ENCODE measurements around the gene GPR45. TPM values are rescaled to one million over a fixed set of nuclear protein-coding genes. Genes with fewer than 3 reads are reported as not detected.
A peak's percentile ranks its signal among the peaks of the same experiment; 100 is the strongest.

GPR45 gene
- polyA plus RNA-seq, 1 donor from 2014 or later: 4.1 TPM

GRCh38 chr2:105262651-105263091 lies 21.1 kb downstream of the GPR45 start:
- Histone ChIP-seq H3K79me2 (replicated peaks; ENCODE audit: insufficient read depth, low read length) (no peaks in the 10 kb centered on the region), H3K9me3 (ENCODE audit: low read length) (no peaks in the 10 kb centered on the region), H4K20me1 (ENCODE audit: insufficient read depth) (no peaks in the 10 kb centered on the region), H3K9me2 (ENCODE audit: insufficient read depth, low read length) (no peaks in the 10 kb centered on the region), H3F3A (ENCODE audit: insufficient read depth, low read length, poor library complexity, severe bottlenecking) (no peaks in the 10 kb centered on the region), H3K4me2 (ENCODE audit: low read length) (no peak overlapping the region), H3K36me3 (ENCODE audit: insufficient read depth, low read length) (peaks cover under 1% of the 10 kb centered on the region), H3K4me3 (ENCODE audit: low read length) (no peak overlapping the region), H3K27me3 (ENCODE audit: insufficient read depth, low read depth, low read length) (no peaks in the 10 kb centered on the region), H3K9ac (ENCODE audit: low read length) (no peak overlapping the region), H2AFZ (ENCODE audit: low read depth, low read length) (no peak overlapping the region), H3K27ac (ENCODE audit: low read length) (peak overlapping the region; percentile 12)
- TF ChIP-seq TAF1 (IDR thresholded peaks at IDR 0.05; ENCODE audit: low read depth) (no peak), MXI1 (conservative IDR thresholded peaks at IDR 0.05; ENCODE audit: poor library complexity, severe bottlenecking) (no peak), EP300 (conservative IDR thresholded peaks at IDR 0.05; ENCODE audit: poor library complexity, severe bottlenecking) (no peak), POLR2AphosphoS5 (IDR thresholded peaks at IDR 0.05) (no peak)
- TF ChIP-seq, protein P1, sequence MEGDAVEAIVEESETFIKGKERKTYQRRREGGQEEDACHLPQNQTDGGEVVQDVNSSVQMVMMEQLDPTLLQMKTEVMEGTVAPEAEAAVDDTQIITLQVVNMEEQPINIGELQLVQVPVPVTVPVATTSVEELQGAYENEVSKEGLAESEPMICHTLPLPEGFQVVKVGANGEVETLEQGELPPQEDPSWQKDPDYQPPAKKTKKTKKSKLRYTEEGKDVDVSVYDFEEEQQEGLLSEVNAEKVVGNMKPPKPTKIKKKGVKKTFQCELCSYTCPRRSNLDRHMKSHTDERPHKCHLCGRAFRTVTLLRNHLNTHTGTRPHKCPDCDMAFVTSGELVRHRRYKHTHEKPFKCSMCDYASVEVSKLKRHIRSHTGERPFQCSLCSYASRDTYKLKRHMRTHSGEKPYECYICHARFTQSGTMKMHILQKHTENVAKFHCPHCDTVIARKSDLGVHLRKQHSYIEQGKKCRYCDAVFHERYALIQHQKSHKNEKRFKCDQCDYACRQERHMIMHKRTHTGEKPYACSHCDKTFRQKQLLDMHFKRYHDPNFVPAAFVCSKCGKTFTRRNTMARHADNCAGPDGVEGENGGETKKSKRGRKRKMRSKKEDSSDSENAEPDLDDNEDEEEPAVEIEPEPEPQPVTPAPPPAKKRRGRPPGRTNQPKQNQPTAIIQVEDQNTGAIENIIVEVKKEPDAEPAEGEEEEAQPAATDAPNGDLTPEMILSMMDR (IDR thresholded peaks at IDR 0.05; ENCODE audit: poor library complexity, severe bottlenecking): no peak

- peaks cover 19% of the 10 kb centered on the region for H3K36me3 ChIP-seq (ENCODE audit: insufficient read depth, low read length)
- TF ChIP-seq MXI1 (conservative IDR thresholded peaks at IDR 0.05; ENCODE audit: poor library complexity, severe bottlenecking) (no peak), POLR2AphosphoS5 (IDR thresholded peaks at IDR 0.05) (no peak), EZH2 (IDR thresholded peaks at IDR 0.05; ENCODE audit: borderline replicate concordance, insufficient read depth, low read length, poor library complexity, severe bottlenecking) (no peak), TAF1 (IDR thresholded peaks at IDR 0.05; ENCODE audit: low read depth) (no peak), RAD21 (conservative IDR thresholded peaks at IDR 0.05) (no peak), EP300 (conservative IDR thresholded peaks at IDR 0.05; ENCODE audit: poor library complexity, severe bottlenecking) (no peak)
- TF ChIP-seq, protein P2, sequence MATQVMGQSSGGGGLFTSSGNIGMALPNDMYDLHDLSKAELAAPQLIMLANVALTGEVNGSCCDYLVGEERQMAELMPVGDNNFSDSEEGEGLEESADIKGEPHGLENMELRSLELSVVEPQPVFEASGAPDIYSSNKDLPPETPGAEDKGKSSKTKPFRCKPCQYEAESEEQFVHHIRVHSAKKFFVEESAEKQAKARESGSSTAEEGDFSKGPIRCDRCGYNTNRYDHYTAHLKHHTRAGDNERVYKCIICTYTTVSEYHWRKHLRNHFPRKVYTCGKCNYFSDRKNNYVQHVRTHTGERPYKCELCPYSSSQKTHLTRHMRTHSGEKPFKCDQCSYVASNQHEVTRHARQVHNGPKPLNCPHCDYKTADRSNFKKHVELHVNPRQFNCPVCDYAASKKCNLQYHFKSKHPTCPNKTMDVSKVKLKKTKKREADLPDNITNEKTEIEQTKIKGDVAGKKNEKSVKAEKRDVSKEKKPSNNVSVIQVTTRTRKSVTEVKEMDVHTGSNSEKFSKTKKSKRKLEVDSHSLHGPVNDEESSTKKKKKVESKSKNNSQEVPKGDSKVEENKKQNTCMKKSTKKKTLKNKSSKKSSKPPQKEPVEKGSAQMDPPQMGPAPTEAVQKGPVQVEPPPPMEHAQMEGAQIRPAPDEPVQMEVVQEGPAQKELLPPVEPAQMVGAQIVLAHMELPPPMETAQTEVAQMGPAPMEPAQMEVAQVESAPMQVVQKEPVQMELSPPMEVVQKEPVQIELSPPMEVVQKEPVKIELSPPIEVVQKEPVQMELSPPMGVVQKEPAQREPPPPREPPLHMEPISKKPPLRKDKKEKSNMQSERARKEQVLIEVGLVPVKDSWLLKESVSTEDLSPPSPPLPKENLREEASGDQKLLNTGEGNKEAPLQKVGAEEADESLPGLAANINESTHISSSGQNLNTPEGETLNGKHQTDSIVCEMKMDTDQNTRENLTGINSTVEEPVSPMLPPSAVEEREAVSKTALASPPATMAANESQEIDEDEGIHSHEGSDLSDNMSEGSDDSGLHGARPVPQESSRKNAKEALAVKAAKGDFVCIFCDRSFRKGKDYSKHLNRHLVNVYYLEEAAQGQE (IDR thresholded peaks at IDR 0.05; ENCODE audit: borderline replicate concordance): no peak
- TF ChIP-seq, protein P1 (IDR thresholded peaks at IDR 0.05; ENCODE audit: poor library complexity, severe bottlenecking): no peak
These were observed 27.9 kb downstream of the GPR45 start for GRCh38 chr2:105269426-105269825.

More at GRCh38 chr2:105269426-105269825, 27.9 kb downstream of the GPR45 start:
- no peaks in the 10 kb centered on the region for H3K9me2 ChIP-seq (ENCODE audit: insufficient read depth, low read length)
- no peaks in the 10 kb centered on the region for H4K20me1 ChIP-seq (ENCODE audit: insufficient read depth)
- H3K9ac ChIP-seq (ENCODE audit: low read length): no peak overlapping the region
- H3K4me2 ChIP-seq (ENCODE audit: low read length): no peak overlapping the region
- H3K79me2 ChIP-seq (replicated peaks; ENCODE audit: insufficient read depth, low read length): no peaks in the 10 kb centered on the region
- H3K27ac ChIP-seq (ENCODE audit: low read length): no peak overlapping the region
- H3K27me3 ChIP-seq (ENCODE audit: insufficient read depth, low read depth, low read length): no peaks in the 10 kb centered on the region
- no peak overlapping the region for H3K4me3 ChIP-seq (ENCODE audit: low read length)
- no peaks in the 10 kb centered on the region for H3F3A ChIP-seq (ENCODE audit: insufficient read depth, low read length, poor library complexity, severe bottlenecking)
- no peaks in the 10 kb centered on the region for H3K9me3 ChIP-seq (ENCODE audit: low read length)
- H2AFZ ChIP-seq (ENCODE audit: low read depth, low read length): no peak overlapping the region
